Activated B cell treated with CpG ODN at 0.5 μM for 24 hours (primary cell): ENCODE measurements around the gene GFRA4. TPM values are rescaled to one million over a fixed set of nuclear protein-coding genes. Genes with fewer than 3 reads are reported as not detected.

Experiments used
- ATAC-seq: fragments of 200-7000 bp; cut with Tn5 transposase; one replicate; pipeline ENCODE4 v1.10.0; 2021; ENCODE audit warnings: low read depth, mild to moderate bottlenecking, moderate library complexity
- CTCF ChIA-PET: fragments of 350-600 bp; sonication (Branson Sonifier 250); formaldehyde crosslinking; loops from one replicate; lab custom pipeline; 2021; ENCODE audit warnings: antibody characterized with exemption; lab: Charles Lee
- POLR2A ChIA-PET: fragments of 350-600 bp; sonication (Branson Sonifier 250); formaldehyde crosslinking; loops from one replicate; lab custom pipeline; 2021; ENCODE audit warnings: antibody characterized with exemption; lab: Charles Lee
- DNase-seq: peaks from one replicate; pipeline ENCODE4 v3.0.0; 2022
- H3K27ac Mint-ChIP-seq: one replicate; pipeline ENCODE4 v1.8.0; 2020; ENCODE audit warnings: mixed read lengths
- H3K27me3 Mint-ChIP-seq: one replicate; pipeline ENCODE4 v1.8.0; 2021; ENCODE audit warnings: mixed read lengths
- H3K36me3 Mint-ChIP-seq: one replicate; pipeline ENCODE4 v1.8.0; 2021; ENCODE audit warnings: low read depth, mixed read lengths
- H3K4me1 Mint-ChIP-seq: one replicate; pipeline ENCODE4 v1.8.0; 2021; ENCODE audit warnings: mixed read lengths
- H3K4me3 Mint-ChIP-seq: one replicate; pipeline ENCODE4 v1.8.0; 2020; ENCODE audit warnings: mild to moderate bottlenecking, mixed read lengths
- H3K9me3 Mint-ChIP-seq: one replicate; pipeline ENCODE4 v1.8.0; 2020; ENCODE audit warnings: mixed read lengths
- CTCF ChIP-seq: fragments of 200-600 bp; IDR thresholded peaks from one replicate; pipeline ENCODE4 v1.8.0; 2022; ENCODE audit warnings: antibody characterized with exemption, mild to moderate bottlenecking
- intact Hi-C: fragments of 100-400 bp; cut with micrococcal nuclease; formaldehyde crosslinking; loops from one replicate; pipeline ENCODE4 v1.15.1; 2024
- total RNA-seq: library from RNA; stranded (reverse); gene quantifications from 2 replicates; pipeline ENCODE4 v1.2.3, GENCODE V29; 2022

The GFRA4 gene
- not detected in 2 replicates for total RNA-seq

GRCh38 chr20:3663031-3663701 is at the start of gene GFRA4:
TSS of gene GFRA4 (minus strand) at chr20:3663399. CDS start at chr20:3663399, 0 bp downstream.
- Mint-ChIP-seq H3K4me1 (peaks cover 16% of the 10 kb centered on the region), H3K9me3 (no peaks in the 10 kb centered on the region), H3K27ac (no peak within 1 kb of the TSS), H3K4me3 (no peak within 1 kb of the TSS), H3K36me3 (no peaks in the 10 kb centered on the region), H3K27me3 (peaks cover 43% of the 10 kb centered on the region)
- DNase-seq, result no peak
- CTCF ChIA-PET, result no interaction called here
- intact Hi-C loops, result no loop called here
- POLR2A ChIA-PET, result no interaction called here
- TF ChIP-seq CTCF, result no peak
- ATAC-seq, result no peak

- ATAC-seq (no peak), DNase-seq (no peak)
- no peak for TF ChIP-seq CTCF
- CTCF ChIA-PET, result no interaction called here
- no peak within 1 kb of the TSS for H3K4me3 Mint-ChIP-seq
- intact Hi-C loops, result no loop called here
- POLR2A ChIA-PET, result interaction anchor here (0.7 kb wide), 1 partner anchor 251 kb away, joined by 6 read pairs; no protein-coding TSS in a partner anchor
- no peaks in the 10 kb centered on the region for H3K4me1 Mint-ChIP-seq
- peaks cover 4% of the 10 kb centered on the region for H3K27me3 Mint-ChIP-seq
- H3K9me3 Mint-ChIP-seq, result no peaks in the 10 kb centered on the region
- H3K36me3 Mint-ChIP-seq, result no peaks in the 10 kb centered on the region
- H3K27ac Mint-ChIP-seq, result no peak within 1 kb of the TSS
Measured at GRCh38 chr20:3712279-3712873, 49.2 kb upstream of the GFRA4 start, which contains the start of gene SIGLEC1. TSS of gene SIGLEC1 (minus strand) at chr20:3712600. CDS start at chr20:3707128, 5,472 bp downstream.

GRCh38 chr20:3711484-3711941 is 48.3 kb upstream of the GFRA4 start:
- Mint-ChIP-seq H3K27me3 (peaks cover 4% of the 10 kb centered on the region), H3K4me1 (no peaks in the 10 kb centered on the region), H3K27ac (no peak overlapping the region), H3K9me3 (no peaks in the 10 kb centered on the region), H3K4me3 (no peak overlapping the region), H3K36me3 (no peaks in the 10 kb centered on the region)
- no peak for TF ChIP-seq CTCF
- ATAC-seq (no peak), DNase-seq (no peak)
- CTCF ChIA-PET, result interaction anchor here (0.5 to 1.8 kb wide), 8 partner anchors 9 to 357 kb away, joined by 3 to 9 read pairs (median 6); no protein-coding TSS in a partner anchor
- intact Hi-C loops, result loop anchor here (1.0 kb wide), 2 partner anchors 35 to 148 kb away; no protein-coding TSS in a partner anchor
- POLR2A ChIA-PET, result no interaction called here

GRCh38 chr20:3710703-3711483 is 47.7 kb upstream of the GFRA4 start:
- DNase-seq, result peak; percentile 65
- H3K9me3 Mint-ChIP-seq, result no peaks in the 10 kb centered on the region
- H3K27ac Mint-ChIP-seq, result no peak overlapping the region
- no peaks in the 10 kb centered on the region for H3K4me1 Mint-ChIP-seq
- intact Hi-C loops, result loop anchor here (1.0 kb wide), 2 partner anchors 35 to 148 kb away; no protein-coding TSS in a partner anchor
- H3K4me3 Mint-ChIP-seq, result no peak overlapping the region
- ChIA-PET POLR2A (no interaction called here), CTCF (interaction anchor here (0.5 to 1.8 kb wide), 10 partner anchors 9 to 357 kb away, joined by 3 to 9 read pairs (median 4); no protein-coding TSS in a partner anchor)
- H3K27me3 Mint-ChIP-seq, result peaks cover 4% of the 10 kb centered on the region
- H3K36me3 Mint-ChIP-seq, result no peaks in the 10 kb centered on the region
- peak; percentile 61 for TF ChIP-seq CTCF
- ATAC-seq, result peak; percentile 42
